Superior temporal gyrus (tissue), 1 donor: ENCODE data around the gene SMOC2.

Source experiments
- DNase-seq: peaks from one replicate; pipeline ENCODE4 v3.0.0-alpha.2; 2016; ENCODE audit errors: extremely low spot score

SMOC2 gene

DNA sequence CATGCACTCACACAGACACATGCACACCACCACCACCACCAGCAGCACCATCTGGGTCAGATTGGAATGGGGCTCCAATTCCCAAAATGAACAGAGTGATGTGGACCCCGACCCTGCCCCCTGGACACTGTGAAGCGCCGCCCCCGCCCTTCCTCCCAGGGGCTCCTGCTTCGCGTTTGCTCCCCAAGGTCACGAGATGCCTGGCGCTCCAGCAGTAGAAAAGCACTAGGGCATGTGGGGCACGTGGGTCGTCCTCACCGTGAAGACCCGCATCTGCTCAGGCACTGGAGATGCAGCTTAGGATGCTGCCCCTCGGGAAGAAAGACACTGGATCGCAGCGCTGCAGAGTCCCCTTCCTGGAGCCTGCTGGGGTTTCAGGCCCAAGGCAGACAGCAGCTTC lies 184.0 kb downstream of the SMOC2 start:
- no peak for DNase-seq

- no peak for DNase-seq
Observed at GRCh38 chr6:168625602-168626001, 184.6 kb downstream of the SMOC2 start.

DNA sequence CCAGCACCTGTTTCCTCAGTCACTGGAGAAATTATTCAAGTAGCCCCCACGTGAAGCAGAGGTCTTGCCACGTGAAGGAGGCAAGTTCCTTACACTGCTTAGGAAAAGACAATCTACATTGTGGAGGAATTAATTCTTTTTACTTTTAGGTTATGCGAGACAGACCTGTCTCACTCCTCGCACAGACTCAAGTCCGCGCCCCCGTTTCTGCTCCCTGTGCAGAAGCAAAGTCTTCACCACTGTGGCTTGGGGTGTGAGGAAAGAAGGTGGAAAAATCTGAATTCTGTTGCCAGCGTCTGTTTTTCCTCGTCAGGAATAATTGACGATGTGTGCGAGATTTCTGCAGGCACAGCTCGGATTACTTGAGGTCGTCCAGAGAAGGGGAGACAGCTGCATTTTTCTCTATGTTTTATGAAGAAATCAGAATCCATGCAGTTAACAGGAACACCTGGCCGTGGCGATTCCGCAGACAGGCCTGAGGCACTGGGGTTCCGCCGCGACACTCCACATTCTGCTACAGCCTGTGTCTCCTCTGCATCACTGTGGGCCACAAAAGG lies 185.1 kb downstream of the SMOC2 start:
- no peak for DNase-seq

DNA sequence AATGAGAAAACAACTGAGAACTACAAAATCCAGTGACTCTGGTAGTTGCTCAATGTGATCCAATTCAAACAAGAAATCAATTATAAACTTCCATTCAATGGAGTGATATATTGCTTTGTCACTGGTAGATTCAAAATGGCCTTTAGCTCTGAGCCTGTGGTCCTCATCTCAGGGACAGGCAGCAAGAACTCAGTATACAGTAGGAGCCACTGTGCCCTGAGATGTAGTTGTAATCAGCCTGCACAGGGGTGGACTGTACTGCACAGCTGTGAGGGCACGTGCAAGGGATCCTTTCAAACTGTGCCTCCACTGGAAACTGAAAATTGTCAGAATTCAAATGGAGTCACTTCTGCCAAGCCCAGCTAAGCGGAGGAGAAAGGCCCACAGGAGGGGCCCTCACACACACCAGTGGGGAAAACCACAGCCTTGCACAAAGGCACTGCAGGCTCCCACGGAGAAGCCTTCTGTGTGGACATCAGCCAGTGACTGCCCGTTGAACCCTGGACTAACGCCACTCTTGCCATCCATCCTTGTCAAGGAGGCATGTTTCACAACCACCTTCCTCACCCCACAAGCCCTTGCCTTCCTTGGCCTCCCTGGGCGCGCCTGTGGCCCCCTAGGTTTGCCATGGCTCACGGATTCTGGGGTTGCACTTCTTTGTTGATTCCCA lies 186.7 kb downstream of the SMOC2 start:
- DNase-seq, result no peak

DNA sequence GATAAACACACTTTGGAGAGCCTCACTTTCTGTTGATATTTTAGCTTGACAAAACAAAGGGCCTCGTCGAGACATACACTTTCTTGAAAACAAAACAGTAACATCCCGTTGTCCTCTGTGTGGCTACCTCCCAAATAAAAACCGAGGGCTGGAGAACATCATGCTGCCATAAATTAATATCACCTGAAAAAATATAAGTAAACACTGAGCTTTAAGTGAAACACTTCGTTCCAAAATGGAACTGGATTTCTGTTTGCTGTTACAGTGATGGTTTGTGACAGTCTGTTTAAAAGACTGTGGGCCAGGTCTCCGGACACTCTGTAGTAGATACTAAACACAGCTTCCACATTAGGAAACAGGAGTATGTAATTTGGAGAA lies 187.2 kb downstream of the SMOC2 start:
- no peak for DNase-seq

- no peak for DNase-seq
Observed at GRCh38 chr6:168628732-168629245, 187.8 kb downstream of the SMOC2 start.

- no peak for DNase-seq
Observed at GRCh38 chr6:168631564-168631963, 190.6 kb downstream of the SMOC2 start.

- DNase-seq, result no peak
Observed at GRCh38 chr6:168632694-168633093, 191.7 kb downstream of the SMOC2 start.

DNA sequence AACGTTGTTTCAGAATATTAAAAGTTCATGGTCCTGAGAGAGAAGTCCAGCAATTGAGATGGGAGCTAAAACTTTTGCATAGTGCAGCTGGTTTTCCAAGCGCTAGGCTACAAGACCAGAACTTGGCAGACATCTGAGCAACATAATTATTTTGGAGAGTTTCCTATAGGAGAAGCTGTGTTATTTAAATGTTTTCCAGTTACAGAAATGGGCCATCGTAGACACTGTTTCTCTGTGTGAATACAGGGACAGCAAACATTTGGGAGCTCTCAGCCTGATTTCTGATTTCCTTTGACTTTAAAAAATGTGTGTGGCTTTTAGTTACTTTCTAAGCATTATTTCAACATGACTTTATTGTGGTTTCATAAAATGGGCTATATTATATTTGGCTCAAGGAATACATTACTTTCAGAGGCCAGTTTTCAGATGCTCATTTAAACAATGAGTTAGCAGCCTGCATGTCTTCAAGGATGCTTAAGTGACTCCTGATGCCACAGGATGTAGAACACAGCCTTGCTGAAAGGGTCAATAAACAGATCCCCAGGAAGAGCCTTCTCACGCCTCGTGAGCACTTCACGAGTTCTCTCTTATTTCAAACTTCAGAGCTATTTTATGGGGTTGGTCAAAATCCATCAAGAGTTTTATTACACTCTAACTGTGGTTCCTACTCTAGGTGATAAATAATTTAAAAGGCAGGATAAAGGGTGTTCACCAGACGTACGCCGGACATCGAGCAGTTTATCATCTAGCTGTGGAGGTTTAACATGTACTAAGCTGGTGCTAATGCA lies 193.8 kb downstream of the SMOC2 start:
- DNase-seq, result no peak

DNA sequence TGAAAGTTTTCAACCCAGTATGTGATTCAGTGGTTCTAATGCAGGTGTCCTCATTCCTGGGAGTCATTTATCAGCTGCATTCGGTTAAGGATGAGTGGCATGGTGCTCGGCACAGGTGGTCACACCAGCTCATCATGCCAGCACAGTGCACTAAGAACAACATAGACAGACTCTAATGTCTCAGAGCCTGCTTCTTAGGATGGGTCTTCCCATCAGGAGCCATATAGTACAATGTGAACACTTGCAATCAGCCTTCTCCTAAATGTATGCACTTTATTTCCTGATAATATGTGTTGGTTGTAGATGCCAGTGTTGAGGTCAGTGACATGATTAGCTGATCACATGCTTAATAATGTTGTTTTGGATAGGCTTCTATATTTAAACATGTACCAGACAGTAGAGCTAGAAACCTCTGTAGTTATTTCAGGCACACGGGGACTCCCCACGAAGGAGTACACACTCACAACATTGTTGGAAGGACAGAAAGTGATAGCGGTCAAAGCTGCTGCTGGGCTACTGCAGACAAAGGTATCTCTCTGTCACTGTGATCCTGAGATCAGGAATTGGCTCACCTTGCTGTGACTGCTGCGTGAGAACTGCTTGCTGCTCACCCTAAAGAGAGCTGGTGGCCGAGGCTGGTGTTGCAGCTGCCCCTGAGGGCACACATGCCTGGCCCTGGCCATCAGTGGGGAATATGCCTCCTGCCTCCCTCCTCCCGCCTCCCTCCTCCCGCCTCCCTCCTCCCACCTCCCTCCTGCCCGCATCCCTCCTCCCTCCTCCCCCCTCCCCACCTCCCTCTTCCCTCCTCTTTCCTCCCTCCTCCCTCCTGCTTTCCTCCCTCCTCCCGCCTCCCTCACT lies 195.4 kb downstream of the SMOC2 start:
- no peak for DNase-seq

GRCh38 chr6:168637834-168638233 lies 196.8 kb downstream of the SMOC2 start:
- DNase-seq, result no peak

GRCh38 chr6:168638468-168639271 lies 197.7 kb downstream of the SMOC2 start:
- no peak for DNase-seq

DNA sequence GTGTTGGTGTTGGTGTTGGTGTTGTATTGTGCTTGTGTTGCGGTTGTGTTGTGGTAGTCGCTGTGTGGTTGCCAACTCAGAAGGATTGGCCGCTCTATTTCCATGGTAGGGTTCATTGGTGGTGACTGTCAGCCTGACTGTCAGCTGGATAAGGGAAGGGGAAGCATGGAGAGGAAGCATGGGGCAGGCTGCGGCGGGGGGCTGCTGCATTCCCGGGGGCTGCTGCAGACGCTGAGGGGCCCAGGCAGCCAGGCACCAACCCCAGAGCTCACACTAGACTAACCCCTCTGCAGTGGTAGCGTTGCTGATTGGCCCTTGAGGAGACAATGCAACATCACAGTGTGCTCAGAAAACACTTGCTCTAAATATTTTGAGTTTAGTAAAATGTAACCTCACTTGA lies 199.2 kb downstream of the SMOC2 start:
- no peak for DNase-seq

- DNase-seq, result no peak
Observed at GRCh38 chr6:168640768-168641167, 199.8 kb downstream of the SMOC2 start.

GRCh38 chr6:168641446-168641845 lies 200.5 kb downstream of the SMOC2 start:
- DNase-seq, result no peak

DNA sequence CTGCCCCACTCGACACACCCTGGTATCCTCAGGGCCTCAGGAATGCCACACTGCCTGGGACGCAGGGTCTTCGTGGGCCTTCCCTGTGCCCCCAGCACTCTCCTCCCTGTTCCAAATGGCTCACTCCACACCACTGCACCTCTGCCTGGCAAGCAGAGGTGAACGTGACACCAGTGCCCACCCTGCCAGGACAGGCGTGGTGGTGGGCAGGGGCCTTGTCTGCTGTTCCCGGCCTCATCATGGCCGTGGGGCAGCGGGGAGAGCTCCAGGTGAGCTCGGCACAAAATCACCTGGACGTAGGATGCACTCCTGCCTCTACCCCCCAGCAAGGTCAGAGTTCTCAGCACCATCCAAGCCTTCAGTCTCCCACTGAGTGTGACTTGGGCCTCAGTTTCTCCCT lies 202.4 kb downstream of the SMOC2 start:
- no peak for DNase-seq

DNA sequence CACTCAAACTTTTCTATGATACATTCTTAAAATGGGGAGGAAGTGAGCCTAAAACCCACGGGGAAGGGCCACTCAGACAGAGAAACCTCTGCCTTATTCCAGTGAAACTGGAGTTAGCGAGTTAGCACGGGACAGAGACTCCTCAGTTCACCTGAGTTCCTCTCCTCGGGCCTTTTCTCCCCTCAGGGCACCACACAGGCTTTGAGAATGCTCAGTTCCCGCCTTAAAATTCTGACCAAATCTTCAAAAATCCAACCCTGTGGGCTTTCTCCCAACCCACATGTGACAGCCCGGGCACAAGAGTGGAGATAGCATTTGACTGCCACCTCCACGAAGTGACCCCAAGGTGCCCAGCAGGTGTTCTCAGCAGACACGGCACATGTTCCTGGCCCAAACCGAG lies 204.3 kb downstream of the SMOC2 start:
- no peak for DNase-seq

DNA sequence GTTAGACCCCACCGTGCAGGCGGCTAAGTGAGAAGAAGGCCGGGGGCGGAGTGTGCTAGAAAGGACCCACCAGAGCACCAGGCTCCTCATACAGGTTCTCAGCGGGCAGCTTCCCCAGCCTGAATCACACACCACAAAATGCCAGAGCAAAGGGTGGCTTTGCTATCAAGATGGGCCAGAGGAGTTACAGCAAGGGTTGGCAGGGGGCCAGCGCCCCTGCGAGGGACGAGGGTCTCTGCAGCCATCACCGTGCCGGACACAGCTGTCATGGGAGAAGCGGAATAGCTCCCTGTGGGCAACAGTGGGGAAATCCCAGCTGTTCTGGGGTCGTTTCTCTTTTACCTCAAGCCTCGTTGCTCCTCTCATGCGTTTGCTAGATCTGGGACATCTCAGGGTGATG lies 206.3 kb downstream of the SMOC2 start:
- no peak for DNase-seq

GRCh38 chr6:168648240-168649125 lies 207.5 kb downstream of the SMOC2 start:
- DNase-seq, result no peak

DNA sequence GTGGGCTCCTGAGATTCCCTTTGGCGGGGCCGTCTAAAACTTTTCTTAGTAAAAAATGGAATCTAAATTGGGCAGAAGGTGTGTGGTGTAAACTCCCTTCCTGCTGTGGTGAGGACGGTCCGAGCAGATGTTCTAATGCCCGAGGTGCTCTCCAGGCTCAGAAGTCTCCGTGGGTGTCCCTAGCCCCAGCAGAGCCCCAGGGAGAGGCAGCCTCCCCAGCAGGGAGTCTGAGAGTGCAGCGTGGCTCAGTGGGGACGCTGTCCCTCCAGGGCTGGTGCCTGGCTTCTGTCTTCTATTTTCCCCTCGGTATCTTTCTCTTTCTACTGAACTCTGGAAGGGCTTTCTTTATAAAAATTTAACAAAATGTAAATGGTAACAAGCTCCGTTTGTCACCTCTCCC lies 208.2 kb downstream of the SMOC2 start:
- no peak for DNase-seq
